Activated CD4-positive, alpha-beta T cell treated with anti-CD3 and anti-CD28 coated beads, Interleukin-2, amount 50 U/mL, for 4 hours (primary cell): ENCODE results near the gene SLC12A8.

Experiments
- DNase-seq, 2 experiments: peaks; one replicate each; pipeline ENCODE4 v3.0.0-alpha.2; 2020

Gene SLC12A8

DNA sequence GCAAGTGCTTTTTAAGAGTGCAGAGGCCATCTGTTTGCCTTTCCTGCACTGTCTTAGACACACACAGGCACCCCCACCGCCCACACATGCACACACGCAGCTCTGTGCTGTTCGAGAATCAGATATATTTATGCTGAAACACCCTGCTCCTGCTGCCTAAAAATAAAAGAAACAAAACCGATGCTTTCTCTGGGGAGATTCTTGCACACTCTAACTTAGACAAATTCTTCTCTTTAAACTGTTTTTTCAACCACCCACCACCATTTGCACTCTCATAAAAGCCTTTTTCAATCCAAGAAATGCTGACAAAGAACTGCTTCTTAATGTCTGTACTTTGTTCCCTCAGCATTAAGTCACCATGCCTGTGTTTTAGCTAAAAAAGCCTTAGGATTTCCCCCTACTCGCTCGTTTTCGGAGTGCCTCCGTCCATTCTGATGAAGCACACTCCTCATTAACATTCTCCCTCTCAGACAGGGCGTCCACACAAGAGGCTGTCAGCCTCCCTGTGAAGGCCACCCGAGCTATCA lies 26.2 kb downstream of the SLC12A8 start:
- DNase-seq, result peak; percentile 11 to 22

DNA sequence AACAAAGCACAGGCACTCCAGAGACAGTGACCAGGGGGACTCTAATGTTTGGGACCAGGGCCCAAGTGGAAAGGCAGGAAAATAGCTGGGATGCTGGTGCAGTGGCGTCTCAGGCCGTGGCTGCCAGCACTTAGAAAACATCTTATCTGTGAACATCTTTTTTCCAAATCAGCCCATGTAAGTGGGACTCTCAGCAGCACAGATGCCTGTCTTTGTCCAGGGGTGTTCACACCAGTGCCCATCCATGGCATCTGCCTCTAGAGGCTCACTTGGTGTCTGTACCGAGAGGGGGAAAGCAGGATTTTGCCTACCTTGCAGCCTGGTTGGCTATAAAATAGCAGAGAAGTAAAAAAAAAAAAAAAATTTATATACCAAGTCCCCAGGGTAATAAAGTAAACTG lies 26.7 kb downstream of the SLC12A8 start:
- no peak for DNase-seq

DNA sequence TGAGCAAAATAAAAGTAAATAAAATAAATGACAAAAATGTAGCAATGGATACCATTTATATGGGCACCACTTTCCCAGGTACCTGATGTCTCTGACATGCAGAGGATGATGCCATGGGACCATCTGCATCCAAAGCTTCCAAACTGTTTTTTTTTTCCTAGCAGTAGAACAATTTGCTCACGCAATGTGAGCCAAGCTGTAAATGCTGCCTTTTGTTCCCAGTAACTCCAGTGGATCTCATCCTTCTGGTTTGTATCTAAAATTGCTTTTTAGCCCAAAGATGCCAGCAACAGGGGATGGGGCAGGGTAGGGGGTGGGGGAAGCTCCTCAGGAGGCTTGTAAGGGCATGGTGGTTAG lies 32.7 kb downstream of the SLC12A8 start:
- DNase-seq, result no peak

DNA sequence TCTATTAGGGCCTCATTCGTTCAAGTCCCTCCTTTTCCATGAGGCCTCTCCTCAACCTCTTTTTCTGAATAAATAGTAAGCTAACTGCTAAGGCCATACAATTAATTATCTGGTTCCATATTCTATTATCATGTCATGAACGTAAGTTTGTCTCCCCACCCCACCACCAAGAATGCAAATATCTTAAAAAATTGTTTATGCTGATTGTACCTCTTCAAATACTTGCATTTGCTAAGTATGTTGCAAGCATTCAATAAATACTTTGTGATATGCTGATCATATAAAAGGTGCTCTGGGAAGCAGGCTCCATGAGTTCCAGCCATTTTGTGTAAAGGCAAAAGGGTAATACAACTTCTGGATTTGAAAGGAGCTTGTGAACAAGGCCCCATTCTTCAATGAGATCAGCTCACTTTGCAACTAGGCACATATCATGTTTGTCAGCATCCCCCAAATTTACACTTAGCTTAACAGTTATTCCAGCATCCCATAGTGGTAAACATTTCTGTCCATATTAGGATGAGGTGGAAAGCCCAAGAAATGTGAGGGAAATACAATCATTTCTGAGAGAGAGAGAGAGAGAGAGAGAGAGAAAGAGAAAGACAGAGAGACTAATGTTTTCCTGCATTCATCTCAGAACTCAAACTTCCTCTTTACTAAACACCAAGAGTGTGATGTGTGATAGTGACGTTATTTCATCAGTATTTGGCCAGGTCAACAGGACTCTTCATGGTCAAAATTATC lies 33.2 kb downstream of the SLC12A8 start:
- DNase-seq, result no peak

DNA sequence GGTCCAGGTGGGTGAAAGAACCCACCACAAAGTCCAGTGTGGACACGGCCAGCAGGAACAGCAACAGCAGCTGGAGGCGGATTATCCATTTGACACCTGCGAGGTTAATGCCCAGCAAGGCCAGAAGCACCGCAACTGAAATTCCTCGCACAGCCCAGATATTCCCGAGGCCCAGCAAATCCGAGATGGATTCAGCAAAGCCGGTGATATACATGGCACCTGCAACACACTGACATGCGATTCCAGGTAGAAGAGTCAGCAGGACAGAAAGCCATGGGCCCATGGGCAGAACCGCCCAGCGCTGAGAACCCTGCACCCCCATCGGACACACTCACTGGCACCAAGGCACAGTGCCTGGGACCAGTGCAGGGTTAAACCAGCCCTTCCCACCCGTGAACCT lies 34.8 kb downstream of the SLC12A8 start:
- DNase-seq, result no peak

DNA sequence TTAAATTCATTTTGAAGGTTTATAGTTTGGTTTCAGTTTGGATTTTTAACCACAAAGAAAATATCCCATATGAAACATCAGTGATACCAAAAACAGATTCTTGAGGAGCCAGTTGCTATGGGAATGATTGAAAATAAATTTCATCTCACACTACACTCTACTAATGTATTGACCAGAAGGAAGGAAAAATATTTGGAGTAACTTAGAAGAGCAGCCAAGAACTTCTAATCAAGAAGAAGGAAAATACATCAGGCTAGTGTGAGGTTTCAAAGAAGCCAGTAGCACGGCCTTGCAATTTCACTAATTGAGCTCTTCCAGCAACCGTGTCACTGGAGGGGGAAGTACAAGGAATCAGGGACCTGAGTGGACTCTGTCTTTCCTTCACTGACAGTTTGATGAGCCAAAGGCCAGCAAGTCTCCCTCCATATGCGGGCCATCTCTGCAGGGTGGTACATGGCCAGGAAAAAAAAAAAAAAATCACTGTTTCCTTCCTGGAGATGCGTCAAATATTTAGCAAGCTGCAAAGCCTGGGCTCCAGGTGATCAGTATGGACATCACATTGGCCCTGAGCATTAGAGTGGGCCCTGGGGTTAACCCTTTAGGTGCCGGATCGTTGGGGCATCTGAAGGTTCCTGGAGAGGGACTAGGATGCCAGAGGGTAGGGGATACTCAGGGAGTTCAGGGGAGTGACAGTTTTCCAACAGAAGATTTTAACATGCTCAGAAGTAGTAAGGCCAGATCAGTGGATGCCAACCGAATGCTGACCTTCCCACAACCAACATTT lies 37.1 kb downstream of the SLC12A8 start:
- DNase-seq, result no peak

DNA sequence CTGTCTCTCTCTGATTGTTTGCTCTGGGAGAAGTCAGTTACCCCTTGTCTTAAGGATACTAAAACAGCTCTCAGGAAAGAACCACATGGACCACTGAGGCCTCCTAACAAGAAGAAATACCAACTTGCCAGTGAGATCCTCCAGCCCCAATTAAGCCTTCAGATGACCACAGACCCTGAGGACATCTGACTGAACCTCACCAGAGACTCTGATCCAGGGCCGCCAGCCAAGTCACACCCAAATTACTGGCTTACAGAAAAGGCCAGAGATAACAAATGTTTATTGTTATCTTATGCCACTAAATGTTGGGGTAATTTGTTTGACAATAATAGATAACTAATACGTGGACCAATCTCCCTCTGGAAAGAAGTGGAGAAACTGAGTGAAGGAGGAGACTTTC lies 40.2 kb downstream of the SLC12A8 start:
- no peak for DNase-seq

DNA sequence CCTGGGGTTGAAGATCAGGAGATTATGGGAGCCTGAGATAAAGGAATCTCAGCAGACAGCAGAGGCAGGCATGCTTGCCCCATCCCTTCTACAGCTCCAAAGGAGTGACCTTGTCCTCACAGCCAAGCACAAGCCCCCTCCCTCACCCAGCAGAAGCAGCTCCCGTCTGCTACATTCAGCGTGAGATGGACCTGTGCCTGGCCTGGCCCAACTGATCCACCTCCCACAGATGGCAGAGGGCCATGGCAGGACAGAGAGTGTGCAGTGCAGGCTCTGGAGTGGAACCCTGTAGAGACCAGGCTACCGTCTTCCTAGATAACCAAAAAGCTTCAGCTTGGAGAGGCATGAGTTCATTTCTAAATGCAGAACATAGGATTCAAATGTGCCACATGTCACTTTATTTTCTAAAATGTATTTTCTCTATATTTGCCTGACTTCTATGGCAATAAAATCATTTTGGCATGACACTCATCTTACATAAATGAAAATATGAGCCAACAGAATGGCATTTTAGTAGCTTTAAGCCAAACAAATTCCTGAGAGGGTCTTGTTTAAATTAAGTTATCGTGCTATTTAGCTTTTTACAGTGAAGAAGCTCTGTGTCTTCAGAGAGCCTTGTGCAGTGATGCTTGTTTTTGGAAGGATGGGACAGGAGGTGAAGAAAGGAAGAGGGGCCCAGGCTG lies 43.7 kb downstream of the SLC12A8 start:
- no peak for DNase-seq

DNA sequence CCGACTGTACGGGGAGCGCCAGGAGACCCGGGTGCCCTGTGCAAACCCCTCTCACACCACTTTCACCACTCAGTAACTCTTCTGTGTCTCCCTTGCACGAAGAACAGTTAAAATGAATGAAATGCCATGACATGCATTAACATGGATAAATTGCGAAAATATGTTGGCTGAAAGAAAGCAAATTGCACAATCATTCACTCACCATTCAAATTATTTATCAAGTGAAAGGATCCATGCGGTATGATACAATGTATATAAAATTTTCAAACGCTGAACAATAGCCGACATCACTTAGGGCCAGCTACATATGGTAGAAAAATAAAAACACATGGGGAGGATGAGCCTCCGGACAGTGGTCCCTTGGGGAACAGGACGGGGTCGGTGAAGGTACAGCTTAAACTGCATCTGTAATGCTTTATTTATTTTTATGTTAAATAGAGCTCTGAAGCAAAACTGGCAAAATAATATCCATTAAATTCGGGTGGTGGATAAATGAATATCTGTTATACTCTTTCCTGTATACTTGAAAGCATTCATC lies 45.9 kb downstream of the SLC12A8 start:
- no peak for DNase-seq

DNA sequence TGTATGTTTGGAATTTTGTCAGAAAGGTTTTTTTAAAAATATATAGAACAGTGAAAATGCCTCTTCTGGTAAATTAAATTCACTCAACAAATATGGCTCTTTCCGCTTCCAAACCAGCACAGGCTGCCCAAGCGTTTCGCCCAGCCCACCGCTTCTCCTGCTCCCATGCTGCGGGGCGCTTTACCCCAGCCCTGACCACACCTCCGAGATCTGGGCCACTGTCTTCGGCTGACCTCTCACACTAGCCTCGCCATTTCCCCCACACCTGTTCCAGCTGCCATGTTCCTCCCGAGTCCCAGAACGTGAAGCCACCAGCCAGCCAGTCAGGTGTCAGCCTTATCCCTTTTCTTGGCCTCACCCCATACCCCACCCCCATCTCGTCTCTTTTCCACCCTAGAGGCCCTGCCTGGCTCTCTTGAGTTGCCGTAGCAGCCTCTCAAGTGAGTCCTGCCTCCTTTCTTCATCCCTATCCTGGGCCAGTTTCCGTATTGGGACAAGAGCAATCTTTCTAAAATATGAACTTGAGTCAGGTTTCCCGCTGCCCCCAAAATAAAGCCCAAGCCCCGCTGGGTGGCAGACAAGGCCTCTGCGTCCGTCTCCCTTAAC lies 46.5 kb downstream of the SLC12A8 start:
- DNase-seq, result no peak

DNA sequence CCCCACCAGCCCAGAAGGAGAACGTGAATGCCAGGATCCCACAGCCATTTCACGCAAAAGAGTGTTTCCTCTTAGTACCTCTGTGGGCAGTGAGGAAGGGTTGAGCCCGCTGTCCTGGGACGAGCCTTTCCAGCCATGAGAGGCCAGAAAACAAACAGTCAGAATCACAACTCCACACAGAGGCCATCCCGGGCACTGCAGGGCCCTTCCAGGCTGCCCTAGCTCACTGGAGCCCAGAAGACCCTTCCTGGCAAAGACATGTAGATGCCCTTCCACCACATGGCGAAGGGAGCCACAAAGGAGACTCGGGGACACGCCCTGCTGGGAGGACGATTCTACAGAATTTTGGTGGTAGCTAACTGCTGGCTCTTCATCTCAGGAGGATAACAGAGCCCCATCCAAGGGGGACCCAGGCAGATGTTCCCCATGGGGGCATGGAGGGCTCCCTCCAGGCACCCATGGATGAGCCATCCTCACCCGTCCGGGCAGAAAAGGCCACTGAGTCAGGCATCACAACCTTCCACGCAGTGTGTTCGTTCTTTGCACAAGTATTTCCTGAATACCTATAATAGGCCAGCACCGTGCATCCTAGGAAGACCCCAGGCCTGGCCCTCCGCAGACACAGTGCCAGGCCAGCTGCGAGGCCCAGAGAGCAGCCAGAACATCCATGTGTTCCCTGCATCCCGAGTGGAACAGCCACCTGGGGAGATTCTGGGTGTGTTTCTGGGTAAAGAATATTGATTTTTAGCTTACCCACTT lies 47.2 kb downstream of the SLC12A8 start:
- no peak for DNase-seq

DNA sequence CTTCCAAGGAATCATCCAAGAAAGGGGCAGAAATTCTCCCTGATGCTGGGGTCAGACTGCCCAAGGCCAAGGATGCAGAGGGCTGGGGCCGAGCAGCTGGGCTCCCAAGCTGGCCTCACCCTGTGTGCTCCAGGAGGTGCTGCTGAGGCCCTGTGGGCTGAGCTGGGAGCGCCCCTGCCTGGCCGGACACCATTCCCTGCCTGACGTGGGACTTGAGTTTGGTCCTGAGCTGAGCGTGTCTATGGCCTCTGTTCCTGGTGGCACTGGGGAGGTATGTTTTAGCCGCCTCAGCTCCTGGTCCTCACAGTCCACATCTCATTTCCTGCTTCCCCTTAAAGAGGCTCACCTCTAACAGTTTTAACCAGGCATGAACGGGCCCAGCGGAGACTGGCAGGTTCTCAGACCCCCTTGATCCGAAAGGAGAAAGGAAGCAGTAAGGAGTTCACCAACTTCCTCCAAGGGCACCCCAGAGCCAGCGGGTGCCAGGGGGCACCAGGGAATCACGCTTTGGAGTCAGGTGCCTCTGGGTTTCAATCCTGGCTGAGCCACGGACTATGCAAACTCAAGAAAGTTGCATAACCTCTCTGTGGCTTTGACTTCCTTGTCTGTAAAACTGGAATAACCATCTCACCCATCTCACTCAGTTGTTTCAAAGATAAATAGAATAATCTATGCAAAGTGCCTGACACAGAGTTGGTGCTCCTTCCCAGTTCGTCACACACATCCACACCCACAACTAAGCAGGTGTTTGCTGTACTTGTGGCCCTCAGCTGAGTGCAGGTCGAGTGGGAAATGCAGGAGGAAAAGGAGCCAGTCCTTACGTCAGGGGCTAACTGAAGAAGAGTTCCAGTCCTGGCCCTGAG lies 48.6 kb downstream of the SLC12A8 start:
- no peak for DNase-seq

DNA sequence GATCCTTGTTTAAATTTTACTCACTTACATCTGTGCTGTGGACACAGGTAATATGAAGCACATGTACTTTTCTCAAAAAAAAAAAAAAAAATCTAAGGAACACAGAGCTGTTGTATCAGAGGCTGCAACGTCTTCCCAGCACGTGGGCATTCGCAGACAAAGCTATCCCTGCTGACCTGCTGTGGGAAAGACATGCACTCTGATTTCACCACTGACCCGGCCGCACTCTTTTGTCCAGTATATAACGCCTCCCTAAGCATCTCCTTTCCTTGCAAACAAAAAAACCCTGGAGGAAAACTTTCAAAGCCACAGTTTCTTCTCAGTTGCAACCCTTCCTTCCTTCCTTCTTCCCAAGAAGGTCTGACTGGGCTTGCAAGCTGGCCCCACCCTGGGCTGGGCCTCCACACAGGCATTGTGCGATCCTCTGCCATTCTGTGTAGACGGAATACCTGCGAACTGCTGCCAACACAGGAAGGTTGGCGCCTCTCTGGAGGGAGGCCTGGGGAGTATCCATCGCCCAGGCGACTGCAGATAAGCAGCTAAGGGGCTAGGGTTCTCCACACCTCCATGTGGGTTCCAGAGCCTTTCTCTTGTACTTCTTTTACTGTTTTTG lies 50.8 kb downstream of the SLC12A8 start:
- DNase-seq, result no peak

DNA sequence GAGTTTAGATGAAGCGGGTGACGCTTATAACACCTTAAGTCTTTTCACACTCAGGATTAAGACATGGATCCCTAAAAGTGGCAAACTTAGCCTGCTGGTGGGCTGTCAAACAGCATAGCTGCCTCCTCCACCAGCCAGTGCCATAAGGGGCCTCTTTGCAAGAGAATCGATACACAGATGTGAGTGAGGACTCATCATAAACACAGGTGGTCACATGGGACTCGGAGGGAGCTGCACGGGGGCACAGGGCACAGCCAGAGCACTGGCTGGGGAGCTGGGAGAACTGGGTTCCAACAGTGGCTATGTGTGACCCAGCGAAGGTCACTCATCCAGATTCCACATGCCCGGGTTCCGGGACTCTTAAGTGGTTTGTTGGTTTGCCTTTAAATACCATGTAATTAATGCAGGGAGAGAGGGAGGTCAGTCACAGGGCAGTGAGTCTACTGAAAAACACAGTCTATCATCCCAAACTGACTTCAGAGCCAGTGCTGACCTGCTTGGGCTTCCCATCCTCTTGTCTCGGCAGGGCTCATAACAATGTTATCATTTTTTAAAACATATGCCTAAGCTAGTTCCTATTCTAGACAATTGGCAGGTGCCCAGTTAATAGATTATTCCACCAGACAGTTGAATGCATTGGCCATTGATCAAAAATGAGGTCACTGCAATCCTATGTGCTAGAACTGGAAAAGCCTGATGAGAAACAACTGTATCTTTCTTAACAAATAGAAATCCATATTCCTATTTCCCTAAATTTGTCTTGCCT lies 51.8 kb downstream of the SLC12A8 start:
- DNase-seq, result no peak

DNA sequence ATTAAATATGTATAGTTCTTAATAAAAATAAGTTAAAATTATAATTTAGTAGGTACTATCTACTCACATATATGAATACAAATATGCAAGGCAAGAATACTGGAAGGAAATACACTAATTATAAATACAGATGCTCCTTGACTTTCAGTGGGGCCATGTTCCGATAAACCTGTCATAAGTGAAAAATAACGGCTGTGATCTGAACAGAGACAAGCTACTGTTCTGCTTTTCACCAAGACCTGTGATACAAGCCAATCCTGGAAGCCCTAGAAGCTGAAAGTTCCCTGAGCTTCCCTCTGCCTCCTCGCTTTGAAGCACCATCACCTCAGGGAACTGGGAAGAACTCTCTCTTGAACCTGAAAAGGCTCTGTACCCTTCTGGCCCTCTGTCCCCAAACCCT lies 55.4 kb downstream of the SLC12A8 start:
- DNase-seq, result no peak

DNA sequence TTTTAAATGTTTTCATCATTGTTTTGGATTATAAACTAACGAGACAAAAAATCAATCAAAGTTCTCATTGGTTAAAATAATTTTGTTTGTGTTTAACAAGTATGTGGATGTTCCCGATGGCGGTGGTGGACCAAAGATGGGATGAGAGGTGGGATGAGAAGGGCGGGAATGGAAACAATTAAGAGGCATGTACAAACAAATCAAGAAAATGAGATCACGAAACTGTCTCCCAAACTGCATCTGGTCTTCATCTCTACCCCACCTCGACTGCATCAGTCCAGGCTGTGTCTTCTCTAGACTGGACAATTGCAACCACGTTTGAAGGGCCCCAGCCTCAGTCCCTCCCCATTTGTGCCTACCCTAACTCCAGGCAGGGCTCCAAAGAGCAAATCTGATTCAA lies 56.1 kb downstream of the SLC12A8 start:
- DNase-seq, result no peak

DNA sequence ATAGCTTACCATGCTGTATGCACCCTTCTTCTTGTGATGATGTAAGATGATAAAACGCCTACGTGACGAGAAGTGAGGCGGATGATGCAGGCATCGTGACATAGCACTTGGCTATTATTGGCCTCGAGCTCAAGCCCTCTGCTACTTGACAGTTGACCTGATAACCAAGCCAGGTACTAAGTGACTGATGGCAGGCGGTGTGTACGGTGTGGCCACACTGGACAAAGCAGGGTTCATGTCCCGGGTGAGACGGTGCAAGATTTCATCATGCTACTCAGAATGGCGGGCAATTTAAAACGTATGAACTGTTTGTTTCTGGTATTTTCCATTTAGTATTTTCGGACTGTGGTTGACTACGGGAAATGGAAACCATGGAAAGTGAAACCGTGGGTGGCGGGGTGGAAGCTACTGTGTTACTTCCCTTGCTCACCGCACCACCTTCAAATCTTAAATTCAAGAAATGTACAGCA lies 57.7 kb downstream of the SLC12A8 start:
- DNase-seq, result peak; percentile 14 to 29

DNA sequence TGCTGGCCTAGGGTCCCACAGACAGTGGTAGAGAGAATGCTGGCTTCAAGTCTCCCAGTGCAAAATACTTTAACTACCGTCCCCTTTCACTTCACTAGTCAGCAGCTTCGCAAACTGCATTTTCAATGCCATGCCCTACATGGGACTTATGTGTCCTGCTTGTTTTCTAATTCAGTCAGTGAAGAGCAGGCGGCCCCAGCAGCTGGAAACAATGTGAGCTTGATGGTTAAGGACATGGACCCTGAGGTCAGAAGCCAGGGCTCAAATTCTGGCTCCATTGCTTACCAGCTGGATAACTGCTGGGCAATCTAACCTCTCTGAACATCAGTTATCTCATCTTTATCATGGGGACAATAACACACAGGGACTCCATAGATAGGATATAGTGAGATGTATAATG lies 58.4 kb downstream of the SLC12A8 start:
- no peak for DNase-seq

DNA sequence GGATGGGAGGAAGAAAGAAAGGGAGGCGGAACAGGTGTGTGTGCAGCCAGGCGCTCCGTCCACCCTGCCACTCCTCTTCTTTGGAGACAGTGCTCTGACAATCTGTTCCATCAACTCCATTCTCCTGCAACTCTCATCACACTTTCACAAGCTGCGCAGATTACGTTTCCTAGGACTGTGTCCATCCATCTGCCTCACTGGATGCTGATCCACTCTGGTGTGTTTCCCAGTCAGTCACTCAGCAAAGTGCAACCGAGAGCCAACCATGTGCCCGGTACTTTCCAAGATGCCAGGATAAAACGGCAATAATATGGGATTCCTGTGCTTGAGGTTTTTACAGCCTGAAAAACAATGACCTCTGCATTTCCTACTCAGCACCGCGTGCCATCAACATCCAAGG lies 59.6 kb downstream of the SLC12A8 start:
- DNase-seq, result no peak

DNA sequence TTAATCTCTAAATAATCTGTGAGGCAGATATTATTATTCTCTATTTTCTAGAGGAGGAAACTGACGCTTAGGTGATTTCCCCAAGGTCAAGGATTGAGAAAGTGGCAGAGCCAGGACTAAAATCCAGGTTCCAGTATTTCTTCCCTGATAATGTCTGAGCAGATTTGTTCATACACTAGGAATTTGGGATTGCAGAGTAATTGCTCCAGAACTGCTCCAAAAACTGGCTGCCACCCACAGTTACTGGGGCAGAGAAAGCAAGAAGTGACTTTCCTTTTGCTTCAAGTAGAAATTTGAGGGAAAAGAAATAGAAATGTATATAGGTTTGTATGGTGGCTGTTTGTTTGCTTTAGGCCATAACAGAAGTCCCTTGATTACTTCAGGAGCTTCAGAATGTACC lies 60.6 kb downstream of the SLC12A8 start:
- no peak for DNase-seq
